ENCODE measurements around the gene CCDC34.

The CCDC34 gene

GRCh38 chr11:27370374-27370773, 7.4 kb upstream of the CCDC34 start:
- peaks cover 79% of the 10 kb centered on the region for H3K36me3 ChIP-seq (ENCODE audit: insufficient read depth, low read length)
- H3K27me3 ChIP-seq (ENCODE audit: insufficient read depth, low read length): no peaks in the 10 kb centered on the region
- H3K9me3 ChIP-seq (ENCODE audit: low read length): no peaks in the 10 kb centered on the region
- H3K4me1 ChIP-seq (ENCODE audit: insufficient read depth, low read length): no peaks in the 10 kb centered on the region
- H2AFZ ChIP-seq (ENCODE audit: low read depth, low read length): no peak overlapping the region
- H3K4me3 ChIP-seq (ENCODE audit: low read length): no peak overlapping the region

- Histone ChIP-seq H3K9me3 (ENCODE audit: low read length) (no peaks in the 10 kb centered on the region), H3K4me1 (ENCODE audit: insufficient read depth, low read length) (peaks cover 9% of the 10 kb centered on the region), H3K36me3 (ENCODE audit: insufficient read depth, low read length) (peaks cover 56% of the 10 kb centered on the region), H3K27me3 (ENCODE audit: insufficient read depth, low read length) (no peaks in the 10 kb centered on the region), H2AFZ (ENCODE audit: low read depth, low read length) (no peak overlapping the region), H3K4me3 (ENCODE audit: low read length) (no peak overlapping the region)
These were observed 4.9 kb upstream of the CCDC34 start for GRCh38 chr11:27367881-27368280.

- no peak overlapping the region for H2AFZ ChIP-seq (ENCODE audit: low read depth, low read length)
- no peaks in the 10 kb centered on the region for H3K27me3 ChIP-seq (ENCODE audit: insufficient read depth, low read length)
- peak overlapping the region; percentile 56 for H3K4me3 ChIP-seq (ENCODE audit: low read length)
- peaks cover 25% of the 10 kb centered on the region for H3K4me1 ChIP-seq (ENCODE audit: insufficient read depth, low read length)
- no peaks in the 10 kb centered on the region for H3K9me3 ChIP-seq (ENCODE audit: low read length)
- H3K36me3 ChIP-seq (ENCODE audit: insufficient read depth, low read length): peaks cover 22% of the 10 kb centered on the region
These were observed 632 bp upstream of the CCDC34 start for GRCh38 chr11:27363576-27364117.

- H3K36me3 ChIP-seq (ENCODE audit: insufficient read depth, low read length): peaks cover 8% of the 10 kb centered on the region
- peak overlapping the region; percentile 56 for H3K4me3 ChIP-seq (ENCODE audit: low read length)
- peaks cover 28% of the 10 kb centered on the region for H3K4me1 ChIP-seq (ENCODE audit: insufficient read depth, low read length)
- no peaks in the 10 kb centered on the region for H3K27me3 ChIP-seq (ENCODE audit: insufficient read depth, low read length)
- peak overlapping the region; percentile 62 for H2AFZ ChIP-seq (ENCODE audit: low read depth, low read length)
- no peaks in the 10 kb centered on the region for H3K9me3 ChIP-seq (ENCODE audit: low read length)
These were observed 1.2 kb downstream of the CCDC34 start for GRCh38 chr11:27361649-27362431.

- H3K4me1 ChIP-seq (ENCODE audit: insufficient read depth, low read length): peaks cover 20% of the 10 kb centered on the region
- no peaks in the 10 kb centered on the region for H3K27me3 ChIP-seq (ENCODE audit: insufficient read depth, low read length)
- H3K4me3 ChIP-seq (ENCODE audit: low read length): no peak overlapping the region
- no peaks in the 10 kb centered on the region for H3K9me3 ChIP-seq (ENCODE audit: low read length)
- H2AFZ ChIP-seq (ENCODE audit: low read depth, low read length): no peak overlapping the region
- H3K36me3 ChIP-seq (ENCODE audit: insufficient read depth, low read length): peaks cover 8% of the 10 kb centered on the region
These were observed 4.7 kb downstream of the CCDC34 start for GRCh38 chr11:27358296-27358695.

GRCh38 chr11:27357250-27357649, 5.8 kb downstream of the CCDC34 start:
- no peak overlapping the region for H2AFZ ChIP-seq (ENCODE audit: low read depth, low read length)
- no peaks in the 10 kb centered on the region for H3K27me3 ChIP-seq (ENCODE audit: insufficient read depth, low read length)
- H3K36me3 ChIP-seq (ENCODE audit: insufficient read depth, low read length): peaks cover 12% of the 10 kb centered on the region
- H3K9me3 ChIP-seq (ENCODE audit: low read length): no peaks in the 10 kb centered on the region
- peaks cover 18% of the 10 kb centered on the region for H3K4me1 ChIP-seq (ENCODE audit: insufficient read depth, low read length)
- no peak overlapping the region for H3K4me3 ChIP-seq (ENCODE audit: low read length)

GRCh38 chr11:27356624-27357222, 6.3 kb downstream of the CCDC34 start:
- H3K4me1 ChIP-seq (ENCODE audit: insufficient read depth, low read length): peaks cover 13% of the 10 kb centered on the region
- no peaks in the 10 kb centered on the region for H3K27me3 ChIP-seq (ENCODE audit: insufficient read depth, low read length)
- H3K4me3 ChIP-seq (ENCODE audit: low read length): no peak overlapping the region
- H3K9me3 ChIP-seq (ENCODE audit: low read length): no peaks in the 10 kb centered on the region
- peaks cover 12% of the 10 kb centered on the region for H3K36me3 ChIP-seq (ENCODE audit: insufficient read depth, low read length)
- no peak overlapping the region for H2AFZ ChIP-seq (ENCODE audit: low read depth, low read length)

GRCh38 chr11:27355575-27356104, 7.4 kb downstream of the CCDC34 start:
- no peak overlapping the region for H3K4me3 ChIP-seq (ENCODE audit: low read length)

GRCh38 chr11:27354359-27354965, 8.6 kb downstream of the CCDC34 start:
- H3K27me3 ChIP-seq (ENCODE audit: insufficient read depth, low read length): no peaks in the 10 kb centered on the region
- no peak overlapping the region for H2AFZ ChIP-seq (ENCODE audit: low read depth, low read length)
- peaks cover 16% of the 10 kb centered on the region for H3K36me3 ChIP-seq (ENCODE audit: insufficient read depth, low read length)
- H3K9me3 ChIP-seq (ENCODE audit: low read length): no peaks in the 10 kb centered on the region
- no peak overlapping the region for H3K4me3 ChIP-seq (ENCODE audit: low read length)
- peaks cover 3% of the 10 kb centered on the region for H3K4me1 ChIP-seq (ENCODE audit: insufficient read depth, low read length)

More at GRCh38 chr11:27355575-27356104, 7.4 kb downstream of the CCDC34 start:
- H3K27me3 ChIP-seq (ENCODE audit: insufficient read depth, low read length): no peaks in the 10 kb centered on the region
- H2AFZ ChIP-seq (ENCODE audit: low read depth, low read length): no peak overlapping the region
- peaks cover 9% of the 10 kb centered on the region for H3K4me1 ChIP-seq (ENCODE audit: insufficient read depth, low read length)
- H3K9me3 ChIP-seq (ENCODE audit: low read length): no peaks in the 10 kb centered on the region
- H3K36me3 ChIP-seq (ENCODE audit: insufficient read depth, low read length): peaks cover 12% of the 10 kb centered on the region

GRCh38 chr11:27353593-27354358, 9.2 kb downstream of the CCDC34 start:
- no peaks in the 10 kb centered on the region for H3K27me3 ChIP-seq (ENCODE audit: insufficient read depth, low read length)
- peaks cover 16% of the 10 kb centered on the region for H3K36me3 ChIP-seq (ENCODE audit: insufficient read depth, low read length)
- peaks cover 6% of the 10 kb centered on the region for H3K4me1 ChIP-seq (ENCODE audit: insufficient read depth, low read length)
- H3K9me3 ChIP-seq (ENCODE audit: low read length): no peaks in the 10 kb centered on the region
- H3K4me3 ChIP-seq (ENCODE audit: low read length): no peak overlapping the region
- no peak overlapping the region for H2AFZ ChIP-seq (ENCODE audit: low read depth, low read length)

GRCh38 chr11:27352781-27353180, 10.2 kb downstream of the CCDC34 start:
- peaks cover 12% of the 10 kb centered on the region for H3K4me1 ChIP-seq (ENCODE audit: insufficient read depth, low read length)
- no peaks in the 10 kb centered on the region for H3K27me3 ChIP-seq (ENCODE audit: insufficient read depth, low read length)
- H2AFZ ChIP-seq (ENCODE audit: low read depth, low read length): no peak overlapping the region
- no peak overlapping the region for H3K4me3 ChIP-seq (ENCODE audit: low read length)
- H3K36me3 ChIP-seq (ENCODE audit: insufficient read depth, low read length): peaks cover 16% of the 10 kb centered on the region
- no peaks in the 10 kb centered on the region for H3K9me3 ChIP-seq (ENCODE audit: low read length)

GRCh38 chr11:27350511-27350910, 12.5 kb downstream of the CCDC34 start:
- Histone ChIP-seq H3K4me3 (ENCODE audit: low read length) (no peak overlapping the region), H3K4me1 (ENCODE audit: insufficient read depth, low read length) (peaks cover 15% of the 10 kb centered on the region), H2AFZ (ENCODE audit: low read depth, low read length) (no peak overlapping the region), H3K9me3 (ENCODE audit: low read length) (no peaks in the 10 kb centered on the region), H3K36me3 (ENCODE audit: insufficient read depth, low read length) (peaks cover 21% of the 10 kb centered on the region), H3K27me3 (ENCODE audit: insufficient read depth, low read length) (no peaks in the 10 kb centered on the region)
